ENCODE data around the gene QPCTL. TPM values are rescaled to one million over a fixed set of nuclear protein-coding genes. Genes with fewer than 3 reads are reported as not detected.
"Not testable (repeated sequence)": the region's sequence is repeated elsewhere in the genome, so short reads cannot be mapped to it uniquely, and the experiment has no call there.

Gene QPCTL
- total RNA-seq, 1 donor from 2014 or later: 17.4 TPM

- no peak for DNase-seq (ENCODE audit: extremely low read depth, low read depth, low spot score)
Measured at GRCh38 chr19:45716359-45717130, 24.1 kb downstream of the QPCTL start.

- DNase-seq (ENCODE audit: extremely low read depth, low read depth, low spot score): peak; percentile 96
Measured at GRCh38 chr19:45717131-45717982, 24.9 kb downstream of the QPCTL start.

- no peak for DNase-seq (ENCODE audit: extremely low read depth, low read depth, low spot score)
Measured at GRCh38 chr19:45717983-45718650, 25.7 kb downstream of the QPCTL start.

GRCh38 chr19:45720065-45720464 is 27.6 kb downstream of the QPCTL start:
- not testable (repeated sequence) for DNase-seq (ENCODE audit: extremely low read depth, low read depth, low spot score)

GRCh38 chr19:45728683-45729082 is 36.2 kb downstream of the QPCTL start:
- DNase-seq (ENCODE audit: extremely low read depth, low read depth, low spot score): not testable (repeated sequence)

GRCh38 chr19:45729800-45730290 is 37.4 kb downstream of the QPCTL start:
- DNase-seq (ENCODE audit: extremely low read depth, low read depth, low spot score): no peak

- DNase-seq (ENCODE audit: extremely low read depth, low read depth, low spot score): peak; percentile 83
Measured at GRCh38 chr19:45730368-45731288, 38.2 kb downstream of the QPCTL start, which contains the start of gene FBXO46. TSS of gene FBXO46 (minus strand) at chr19:45730896. CDS start at chr19:45713495, 17,401 bp downstream.

- DNase-seq (ENCODE audit: extremely low read depth, low read depth, low spot score): no peak
Measured at GRCh38 chr19:45733160-45733810, 40.8 kb downstream of the QPCTL start, which contains the start of gene MEIOSIN. TSS of gene MEIOSIN (plus strand) at chr19:45733439. CDS start at chr19:45735377, 1,938 bp downstream.

GRCh38 chr19:45739498-45740439 is 47.3 kb downstream of the QPCTL start:
- DNase-seq (ENCODE audit: extremely low read depth, low read depth, low spot score): no peak

- DNase-seq (ENCODE audit: extremely low read depth, low read depth, low spot score): no peak
Measured at GRCh38 chr19:45742969-45743368, 50.5 kb downstream of the QPCTL start.

GRCh38 chr19:45745606-45746005 is 53.1 kb downstream of the QPCTL start:
- DNase-seq (ENCODE audit: extremely low read depth, low read depth, low spot score): no peak

- DNase-seq (ENCODE audit: extremely low read depth, low read depth, low spot score): no peak
Measured at GRCh38 chr19:45746866-45747265, 54.4 kb downstream of the QPCTL start.

GRCh38 chr19:45747513-45747912 is 55.0 kb downstream of the QPCTL start:
- DNase-seq (ENCODE audit: extremely low read depth, low read depth, low spot score): no peak

- not testable (repeated sequence) for DNase-seq (ENCODE audit: extremely low read depth, low read depth, low spot score)
Measured at GRCh38 chr19:45751483-45751882, 59.0 kb downstream of the QPCTL start.

GRCh38 chr19:45752639-45753038 is 60.2 kb downstream of the QPCTL start:
- DNase-seq (ENCODE audit: extremely low read depth, low read depth, low spot score): no peak

GRCh38 chr19:45753548-45753947 is 61.1 kb downstream of the QPCTL start:
- DNase-seq (ENCODE audit: extremely low read depth, low read depth, low spot score): no peak
